K562 (cell line): ENCODE measurements around the gene MAN1A1. TPM values are rescaled to one million over a fixed set of nuclear protein-coding genes. Genes with fewer than 3 reads are reported as not detected.

Source experiments
- ATAC-seq: fragments of 200-7000 bp; cut with Tn5 transposase; 3 replicates; pipeline ENCODE4 v1.9.1; 2020; ENCODE audit warnings: moderate library complexity
- BruUV-seq: library from RNA; stranded (reverse); fragments of 400-500 nt; replicated peaks from 2 replicates; lab custom pipeline; 2021; lab: Mats Ljungman, UMichigan
- CTCF ChIA-PET: fragments of 300-600 bp; formaldehyde crosslinking; extraction: SDS; loops from one replicate; lab custom pipeline; 2021; ENCODE audit warnings: low intra/inter-chr PET ratio; lab: Yijun Ruan, JAX
- POLR2A ChIA-PET: fragments of 300-600, 350-650 bp; sonication (Branson Sonifier 250); formaldehyde crosslinking; extraction: SDS; loops from one replicate; lab custom pipeline; 2021; ENCODE audit warnings: antibody characterized with exemption, inconsistent platforms; lab: Yijun Ruan, JAX
- DNase-seq, 4 experiments: peaks; one replicate each; pipeline versions ENCODE4 v3.0.0 to v3.0.0-alpha.2; 2011 to 2018; ENCODE audit warnings: low spot score in 3 of 4, mixed read lengths in 3 of 4; ENCODE audit errors: extremely low read depth in 1 of 4
- FAIRE-seq: peaks from 2 replicates; lab custom pipeline; 2011; peaks lifted over from hg19 to GRCh38; lab: Jason Lieb, UNC
- H2AFZ ChIP-seq: 2 replicates; pipeline ENCODE4 v1.6.0; 2011; ENCODE audit warnings: low read depth, low read length, control low read depth, inconsistent platforms
- H3K27ac ChIP-seq: fragments of 200-600 bp; 3 replicates; pipeline ENCODE4 v1.8.0; 2011; ENCODE audit warnings: low read depth, mild to moderate bottlenecking, control low read depth, inconsistent platforms, low read length, moderate library complexity, mixed read lengths; ENCODE audit errors: extremely low read depth
- H3K27me3 ChIP-seq, 2 experiments: fragments of 300-600 bp in 1 of 2; 2 replicates in 1 of 2; 3 replicates in 1 of 2; pipeline versions ENCODE4 v1.6.0 to v1.8.0; 2011; ENCODE audit warnings: inconsistent platforms in 2 of 2, low read length in 2 of 2, mild to moderate bottlenecking in 1 of 2, mixed read lengths in 1 of 2, moderate library complexity in 1 of 2; ENCODE audit not compliant: control insufficient read depth in 2 of 2, insufficient read depth in 2 of 2
- H3K36me3 ChIP-seq: fragments of 300-600 bp; 3 replicates; pipeline ENCODE4 v1.8.0; 2011; ENCODE audit warnings: mild to moderate bottlenecking, low read length, inconsistent platforms; ENCODE audit not compliant: control insufficient read depth, insufficient read depth
- H3K4me1 ChIP-seq, 2 experiments: fragments of 200-600 bp in 1 of 2; replicated peaks in 1 of 2; 2 replicates in 1 of 2; 3 replicates in 1 of 2; pipeline versions ENCODE4 v1.5.1 to v1.8.0; 2011; ENCODE audit warnings: inconsistent platforms in 2 of 2, low read length in 2 of 2, mild to moderate bottlenecking in 1 of 2, mixed read lengths in 1 of 2, moderate library complexity in 1 of 2; ENCODE audit not compliant: control insufficient read depth in 2 of 2, insufficient read depth in 2 of 2
- H3K4me2 ChIP-seq: 2 replicates; pipeline ENCODE4 v1.6.1; 2011; ENCODE audit warnings: low read length, control low read depth, inconsistent platforms, mixed read lengths; ENCODE audit not compliant: insufficient read depth
- H3K4me3 ChIP-seq: fragments of 200-600 bp; sonication (generic), shearing (Covaris generic); 2 replicates; pipeline ENCODE4 v1.5.1; 2016; ENCODE audit warnings: control low read depth, inconsistent platforms
- H3K79me2 ChIP-seq: fragments of 200-600 bp; 3 replicates; pipeline ENCODE4 v1.8.0; 2011; ENCODE audit warnings: low read length, inconsistent platforms; ENCODE audit not compliant: control insufficient read depth, insufficient read depth
- H3K9ac ChIP-seq, 2 experiments: 2 replicates each; pipeline versions ENCODE4 v1.6.0 to v1.6.1; 2011; ENCODE audit warnings: low read depth in 2 of 2, low read length in 2 of 2, control low read depth in 1 of 2, inconsistent platforms in 1 of 2, mild to moderate bottlenecking in 1 of 2, mixed read lengths in 1 of 2; ENCODE audit not compliant: insufficient read depth in 1 of 2
- H3K9me1 ChIP-seq: one replicate; pipeline ENCODE4 v1.6.0; 2011; ENCODE audit warnings: inconsistent platforms, mild to moderate bottlenecking, low read length, moderate library complexity; ENCODE audit not compliant: control insufficient read depth, insufficient read depth
- H3K9me3 ChIP-seq: replicated peaks from 2 replicates; pipeline ENCODE4 v1.5.1; 2011; ENCODE audit warnings: low read depth, low read length, inconsistent platforms; ENCODE audit not compliant: control insufficient read depth, insufficient read depth
- H4K20me1 ChIP-seq: replicated peaks from 2 replicates; pipeline ENCODE4 v1.6.1; 2011; ENCODE audit warnings: low read length, inconsistent platforms, mixed read lengths; ENCODE audit not compliant: control insufficient read depth, insufficient read depth
- CBFA2T2 ChIP-seq: fragments of 450-650 bp; conservative IDR thresholded peaks from 2 replicates; pipeline ENCODE4 v1.6.1; 2017; ENCODE audit warnings: mild to moderate bottlenecking
- RBM17 ChIP-seq: fragments of 200-400 bp; formaldehyde crosslinking; IDR thresholded peaks from 2 replicates; pipeline ENCODE4 v1.6.1; 2017; ENCODE audit warnings: low read depth, mild to moderate bottlenecking, low read length, borderline replicate concordance
- ZBTB34 ChIP-seq: fragments of 250-450 bp; sonication (Bioruptor Pico); IDR thresholded peaks from 2 replicates; pipeline ENCODE4 v1.8.0; 2021; ENCODE audit warnings: mild to moderate bottlenecking, moderate library complexity
- ZNF253 ChIP-seq: fragments of 250-450 bp; sonication (Bioruptor Pico); conservative IDR thresholded peaks from 2 replicates; pipeline ENCODE4 v1.6.1; 2021; ENCODE audit warnings: mild to moderate bottlenecking
- WGBS: fragments of 100-300 bp; shearing (Covaris generic); methylation state at CpG from one replicate; pipeline ENCODE4 v1.1.6; 2016; ENCODE audit warnings: low coverage, mixed read lengths; ENCODE audit not compliant: insufficient coverage; ENCODE audit errors: missing lambda C conversion rate; 5-methylcytosine and 5-hydroxymethylcytosine counted together
- in situ Hi-C: fragments of 300-500 bp; cut with MboI; formaldehyde crosslinking; loops from 4 replicates; pipeline ENCODE4 v1.15.0; 2018; ENCODE audit warnings: inconsistent platforms, mixed read lengths
- intact Hi-C: fragments of 100-400 bp; cut with micrococcal nuclease; formaldehyde crosslinking; loops from 2 replicates; pipeline ENCODE4 v1.14.2; 2022
- polyA plus RNA-seq, 8 experiments: library from polyadenylated mRNA; depleted of rRNA in 4 of 8; stranded (reverse) in 5 of 8; unstranded in 3 of 8; fragments of >200 nt; fragmentation: Nextera tagmentation in 2 of 8; fragmentation: Illumina TruSeq in 1 of 8; extraction: Ambion mirVana in 2 of 8; extraction: Trizol in 1 of 8; gene quantifications; 2 replicates each; pipeline versions ENCODE4 v1.2.1 to v1.2.3, GENCODE V29; 2011 to 2014; ENCODE audit warnings: inconsistent platforms in 1 of 8, missing spikeins in 1 of 8
- total RNA-seq, 7 experiments: library from RNA; depleted of rRNA in 6 of 7; stranded (reverse); fragments of >200 nt in 6 of 7; fragmentation: Illumina TruSeq in 2 of 7; extraction: Trizol in 2 of 7; gene quantifications; 2 replicates each; pipeline versions ENCODE4 v1.2.1 to v1.2.3, GENCODE V29; 2011 to 2021; ENCODE audit warnings: low replicate concordance in 1 of 7
- TF ChIP-seq, protein P1 (sequence below): fragments of 250-450 bp; sonication (Bioruptor Pico); IDR thresholded peaks from 2 replicates; pipeline ENCODE4 v1.8.0; 2022; ENCODE audit warnings: moderate library complexity, mild to moderate bottlenecking, inconsistent platforms
- TF ChIP-seq, protein P2 (sequence below), 2 experiments: fragments of 450-650 bp in 1 of 2; sonication (generic) in 1 of 2; formaldehyde crosslinking in 1 of 2; IDR thresholded peaks; 2 replicates each; pipeline versions ENCODE4 v1.7.1 to v1.9.0; 2016 to 2022; ENCODE audit warnings: inconsistent platforms in 1 of 2, mild to moderate bottlenecking in 1 of 2, missing genetic modification reagents in 1 of 2

MAN1A1 gene
- total and polyA plus RNA-seq, 9 of the 15 experiments (the other 6 are each of a cell fraction or from before 2014, with no cell fraction given): 24.5 to 78.4 (median 59.7) TPM

- no peak for TF ChIP-seq ZNF253 (CRISPR knock-in tag)
- TF ChIP-seq, all 486 proteins: peak for 120
Measured at GRCh38 chr6:119312875-119313338, 36.7 kb downstream of the MAN1A1 start (continued).

- Histone ChIP-seq H3K4me3 (no peak overlapping the region), H3K36me3 (peaks cover 60% of the 10 kb centered on the region), H3K27ac (peak overlapping the region; percentile 91), H3K4me1 (peaks cover 47 to 94% of the 10 kb centered on the region in 2 experiments), H3K79me2 (peaks cover 99% of the 10 kb centered on the region), H2AFZ (no peak overlapping the region), H3K9ac (peak overlapping the region; percentile 56 to 62; a peak in 3 of 4 replicates), H4K20me1 (no peaks in the 10 kb centered on the region; the same call in 1 of the 2 replicates), H3K9me1 (no peaks in the 10 kb centered on the region), H3K27me3 (no peaks in the 10 kb centered on the region), H3K9me3 (no peaks in the 10 kb centered on the region), H3K4me2 (peak overlapping the region; percentile 69)
- no peak for FAIRE-seq
- DNase-seq: peak in 3 of 4 experiments; percentile 54 to 66 (median 56)
- ATAC-seq: no peak
- BruUV-seq: no TSS peak
- POLR2A ChIA-PET: interaction anchor here (0.7 to 2.5 kb wide), 8 partner anchors 9 to 292 kb away, joined by 3 to 10 read pairs (median 4); no protein-coding TSS in a partner anchor
- intact Hi-C loops: loop anchor here (2.0 to 5.0 kb wide), 3 partner anchors 36 to 175 kb away; partner anchors contain the start of gene MAN1A1
- in situ Hi-C loops: no loop called here
- CTCF ChIA-PET: no interaction called here
- WGBS: 2% methylated on average over 4 of the region's 4 CpGs
- TF ChIP-seq CBFA2T2 (peak; percentile 67), RBM17 (no peak), ZBTB34 (CRISPR knock-in tag) (no peak)
- TF ChIP-seq, protein P1, sequence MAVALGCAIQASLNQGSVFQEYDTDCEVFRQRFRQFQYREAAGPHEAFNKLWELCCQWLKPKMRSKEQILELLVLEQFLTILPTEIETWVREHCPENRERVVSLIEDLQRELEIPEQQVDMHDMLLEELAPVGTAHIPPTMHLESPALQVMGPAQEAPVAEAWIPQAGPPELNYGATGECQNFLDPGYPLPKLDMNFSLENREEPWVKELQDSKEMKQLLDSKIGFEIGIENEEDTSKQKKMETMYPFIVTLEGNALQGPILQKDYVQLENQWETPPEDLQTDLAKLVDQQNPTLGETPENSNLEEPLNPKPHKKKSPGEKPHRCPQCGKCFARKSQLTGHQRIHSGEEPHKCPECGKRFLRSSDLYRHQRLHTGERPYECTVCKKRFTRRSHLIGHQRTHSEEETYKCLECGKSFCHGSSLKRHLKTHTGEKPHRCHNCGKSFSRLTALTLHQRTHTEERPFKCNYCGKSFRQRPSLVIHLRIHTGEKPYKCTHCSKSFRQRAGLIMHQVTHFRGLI (CRISPR knock-in tag): no peak
- TF ChIP-seq, protein P2, sequence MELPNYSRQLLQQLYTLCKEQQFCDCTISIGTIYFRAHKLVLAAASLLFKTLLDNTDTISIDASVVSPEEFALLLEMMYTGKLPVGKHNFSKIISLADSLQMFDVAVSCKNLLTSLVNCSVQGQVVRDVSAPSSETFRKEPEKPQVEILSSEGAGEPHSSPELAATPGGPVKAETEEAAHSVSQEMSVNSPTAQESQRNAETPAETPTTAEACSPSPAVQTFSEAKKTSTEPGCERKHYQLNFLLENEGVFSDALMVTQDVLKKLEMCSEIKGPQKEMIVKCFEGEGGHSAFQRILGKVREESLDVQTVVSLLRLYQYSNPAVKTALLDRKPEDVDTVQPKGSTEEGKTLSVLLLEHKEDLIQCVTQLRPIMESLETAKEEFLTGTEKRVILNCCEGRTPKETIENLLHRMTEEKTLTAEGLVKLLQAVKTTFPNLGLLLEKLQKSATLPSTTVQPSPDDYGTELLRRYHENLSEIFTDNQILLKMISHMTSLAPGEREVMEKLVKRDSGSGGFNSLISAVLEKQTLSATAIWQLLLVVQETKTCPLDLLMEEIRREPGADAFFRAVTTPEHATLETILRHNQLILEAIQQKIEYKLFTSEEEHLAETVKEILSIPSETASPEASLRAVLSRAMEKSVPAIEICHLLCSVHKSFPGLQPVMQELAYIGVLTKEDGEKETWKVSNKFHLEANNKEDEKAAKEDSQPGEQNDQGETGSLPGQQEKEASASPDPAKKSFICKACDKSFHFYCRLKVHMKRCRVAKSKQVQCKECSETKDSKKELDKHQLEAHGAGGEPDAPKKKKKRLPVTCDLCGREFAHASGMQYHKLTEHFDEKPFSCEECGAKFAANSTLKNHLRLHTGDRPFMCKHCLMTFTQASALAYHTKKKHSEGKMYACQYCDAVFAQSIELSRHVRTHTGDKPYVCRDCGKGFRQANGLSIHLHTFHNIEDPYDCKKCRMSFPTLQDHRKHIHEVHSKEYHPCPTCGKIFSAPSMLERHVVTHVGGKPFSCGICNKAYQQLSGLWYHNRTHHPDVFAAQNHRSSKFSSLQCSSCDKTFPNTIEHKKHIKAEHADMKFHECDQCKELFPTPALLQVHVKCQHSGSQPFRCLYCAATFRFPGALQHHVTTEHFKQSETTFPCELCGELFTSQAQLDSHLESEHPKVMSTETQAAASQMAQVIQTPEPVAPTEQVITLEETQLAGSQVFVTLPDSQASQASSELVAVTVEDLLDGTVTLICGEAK (IDR thresholded peaks at IDR 0.05): no peak
- TF ChIP-seq, protein P2 (CRISPR knock-in tag; IDR thresholded peaks at IDR 0.05): no peak
Measured at GRCh38 chr6:119312441-119312840, 37.1 kb downstream of the MAN1A1 start.
